ENCODE measurements around the gene XRCC3. TPM values are rescaled to one million over a fixed set of nuclear protein-coding genes. Genes with fewer than 3 reads are reported as not detected.

Gene XRCC3
- total and polyA plus RNA-seq, 3 donors from 2014 or later: 16.6 to 41.1 (median 40.3) TPM

DNA sequence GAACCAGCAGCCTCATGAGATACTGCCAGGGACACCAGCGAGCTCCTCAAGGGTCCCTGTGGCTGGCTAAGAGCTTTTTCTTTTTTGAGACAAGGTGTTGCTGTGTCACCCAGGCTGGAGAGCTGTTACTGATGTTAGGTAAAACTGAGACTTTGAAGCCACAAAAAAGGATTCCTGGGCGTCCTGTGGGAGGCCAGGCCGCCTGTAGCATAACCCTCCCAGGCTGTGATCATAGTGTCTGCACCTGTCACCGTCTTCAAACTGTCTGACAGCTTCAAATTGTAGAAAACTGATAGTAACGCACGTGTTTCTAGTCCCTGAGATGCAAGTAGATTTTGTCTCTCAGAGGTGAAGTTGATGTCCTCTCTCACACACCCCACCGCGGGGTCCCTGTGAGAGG, 4.5 kb upstream of the XRCC3 start:
- no peaks in the 10 kb centered on the region for H3K9me3 ChIP-seq
- DNase-seq: no peak
- no peak for TF ChIP-seq POLR2A (IDR thresholded peaks at IDR 0.05)
- TF ChIP-seq, protein P1, sequence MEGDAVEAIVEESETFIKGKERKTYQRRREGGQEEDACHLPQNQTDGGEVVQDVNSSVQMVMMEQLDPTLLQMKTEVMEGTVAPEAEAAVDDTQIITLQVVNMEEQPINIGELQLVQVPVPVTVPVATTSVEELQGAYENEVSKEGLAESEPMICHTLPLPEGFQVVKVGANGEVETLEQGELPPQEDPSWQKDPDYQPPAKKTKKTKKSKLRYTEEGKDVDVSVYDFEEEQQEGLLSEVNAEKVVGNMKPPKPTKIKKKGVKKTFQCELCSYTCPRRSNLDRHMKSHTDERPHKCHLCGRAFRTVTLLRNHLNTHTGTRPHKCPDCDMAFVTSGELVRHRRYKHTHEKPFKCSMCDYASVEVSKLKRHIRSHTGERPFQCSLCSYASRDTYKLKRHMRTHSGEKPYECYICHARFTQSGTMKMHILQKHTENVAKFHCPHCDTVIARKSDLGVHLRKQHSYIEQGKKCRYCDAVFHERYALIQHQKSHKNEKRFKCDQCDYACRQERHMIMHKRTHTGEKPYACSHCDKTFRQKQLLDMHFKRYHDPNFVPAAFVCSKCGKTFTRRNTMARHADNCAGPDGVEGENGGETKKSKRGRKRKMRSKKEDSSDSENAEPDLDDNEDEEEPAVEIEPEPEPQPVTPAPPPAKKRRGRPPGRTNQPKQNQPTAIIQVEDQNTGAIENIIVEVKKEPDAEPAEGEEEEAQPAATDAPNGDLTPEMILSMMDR (IDR thresholded peaks at IDR 0.05): no peak
- H3K27me3 ChIP-seq: no peaks in the 10 kb centered on the region
- WGBS, 2 donors: 81 to 86% methylated on average over 8 of the region's 8 CpGs
- H3K4me3 ChIP-seq: no peak overlapping the region
- intact Hi-C loops (cut with DNase I; ENCODE audit: low total_unique reads): no loop called here
- H3K27ac ChIP-seq: no peak overlapping the region
- peaks cover 41% of the 10 kb centered on the region for H3K4me1 ChIP-seq
- H3K36me3 ChIP-seq (ENCODE audit: low read depth, missing control alignments): no peaks in the 10 kb centered on the region

DNA sequence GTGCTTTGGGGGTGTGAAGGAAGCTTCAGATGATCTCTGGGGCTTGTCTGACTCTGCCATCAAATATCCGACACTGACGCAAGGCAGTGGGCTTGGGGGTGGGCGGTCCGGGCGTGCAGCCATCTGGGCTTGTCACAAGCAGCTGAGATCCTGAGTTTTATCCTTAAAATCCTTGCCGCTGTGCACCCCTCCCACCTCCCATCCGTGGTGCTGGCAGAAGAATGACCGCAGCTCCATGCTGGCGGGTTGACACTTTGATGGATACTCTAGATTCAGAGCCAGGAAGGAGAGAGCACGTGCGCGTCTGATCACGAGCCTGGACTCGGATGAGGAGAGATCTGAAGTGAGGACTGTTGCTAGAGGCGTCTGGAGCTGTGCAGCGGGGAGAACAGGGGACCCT, 3.3 kb upstream of the XRCC3 start:
- H3K36me3 ChIP-seq (ENCODE audit: low read depth, missing control alignments): no peaks in the 10 kb centered on the region
- peaks cover 36% of the 10 kb centered on the region for H3K4me1 ChIP-seq
- DNase-seq: no peak
- H3K4me3 ChIP-seq: no peak overlapping the region
- intact Hi-C loops (cut with DNase I; ENCODE audit: low total_unique reads): no loop called here
- TF ChIP-seq POLR2A (IDR thresholded peaks at IDR 0.05): no peak
- TF ChIP-seq, protein P1 (IDR thresholded peaks at IDR 0.05): no peak
- no peak overlapping the region for H3K27ac ChIP-seq
- H3K27me3 ChIP-seq: no peaks in the 10 kb centered on the region
- 74 to 87% methylated on average over 9 to 16 of the region's 16 CpGs for WGBS, 2 donors
- H3K9me3 ChIP-seq: no peaks in the 10 kb centered on the region

DNA sequence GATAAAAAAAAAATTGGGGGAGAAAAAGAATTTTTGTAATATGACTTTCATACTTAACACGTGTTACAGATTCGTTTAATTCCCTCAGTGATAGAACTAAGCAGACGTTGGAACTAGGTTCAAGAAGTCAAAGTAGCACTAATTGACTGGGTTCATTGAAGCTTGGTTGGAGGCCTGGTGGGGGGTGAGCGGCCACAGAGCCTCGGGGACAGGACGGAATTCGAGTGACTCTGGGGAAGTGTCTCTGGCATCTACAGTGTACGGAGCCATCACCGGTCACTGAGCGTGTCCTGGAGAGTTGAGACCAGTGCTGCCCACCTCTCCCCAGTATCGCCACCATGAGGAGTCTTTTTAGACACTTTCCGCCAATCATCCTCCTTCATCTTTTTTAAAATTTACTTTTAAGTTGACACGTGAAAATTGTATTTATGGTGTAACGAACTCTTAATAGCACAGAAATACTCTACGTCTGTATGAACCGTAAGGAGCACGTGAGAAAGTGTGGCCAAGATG, 1.7 kb upstream of the XRCC3 start:
- peak overlapping the region; percentile 77 to 91 for H3K4me3 ChIP-seq
- no peaks in the 10 kb centered on the region for H3K27me3 ChIP-seq
- WGBS, 2 donors: 50 to 62% methylated on average over 17 of the region's 17 CpGs
- no peaks in the 10 kb centered on the region for H3K36me3 ChIP-seq (ENCODE audit: low read depth, missing control alignments)
- peak overlapping the region in 1 of 2 donors; percentile 72 for H3K27ac ChIP-seq
- DNase-seq: no peak
- intact Hi-C loops (cut with DNase I; ENCODE audit: low total_unique reads): no loop called here
- H3K4me1 ChIP-seq: peaks cover 36% of the 10 kb centered on the region
- no peaks in the 10 kb centered on the region for H3K9me3 ChIP-seq
- TF ChIP-seq POLR2A (IDR thresholded peaks at IDR 0.05): no peak
- TF ChIP-seq, protein P1 (IDR thresholded peaks at IDR 0.05): no peak

DNA sequence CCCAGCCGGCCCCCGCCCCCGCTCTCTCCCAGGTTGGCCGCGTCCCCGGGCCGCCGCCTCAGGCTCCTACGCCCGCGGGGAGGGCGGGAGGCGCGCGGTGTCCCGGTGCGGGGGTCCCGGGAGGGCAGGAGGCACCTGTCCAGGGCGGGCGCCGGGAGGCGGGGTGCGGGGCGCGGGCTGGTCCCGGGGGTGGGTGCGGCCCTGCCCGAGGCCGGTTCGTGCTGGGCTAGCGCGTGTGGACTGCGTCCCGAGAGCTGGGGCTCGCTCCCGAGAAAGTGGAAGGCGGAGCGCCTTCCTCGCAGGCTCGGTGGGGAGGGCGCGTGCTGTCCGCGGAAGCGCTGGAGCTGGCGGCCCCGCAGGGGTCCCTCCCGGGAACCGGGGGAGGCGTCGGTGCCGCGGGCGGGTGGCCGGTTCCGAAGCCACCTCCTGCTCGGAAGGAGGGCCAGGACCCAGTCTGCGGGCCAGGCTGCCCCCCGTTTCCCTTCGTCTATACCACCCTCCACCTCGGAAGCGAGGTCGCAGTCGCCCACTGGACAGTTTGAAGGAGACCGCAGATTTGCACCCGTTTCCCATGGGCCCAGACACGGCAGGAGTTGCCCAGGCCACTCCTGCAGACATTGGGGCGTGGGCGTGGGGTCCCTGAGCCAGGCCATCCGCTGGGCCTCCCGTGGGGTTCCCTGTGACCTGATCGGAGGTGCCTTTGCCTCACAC, 995 bp upstream of the XRCC3 start:
- intact Hi-C loops (cut with DNase I; ENCODE audit: low total_unique reads): no loop called here
- Histone ChIP-seq H3K27me3 (no peaks in the 10 kb centered on the region), H3K27ac (peak overlapping the region; percentile 72 to 86), H3K4me3 (peak overlapping the region; percentile 77 to 91), H3K36me3 (ENCODE audit: low read depth, missing control alignments) (no peaks in the 10 kb centered on the region), H3K9me3 (no peaks in the 10 kb centered on the region), H3K4me1 (peaks cover 36% of the 10 kb centered on the region)
- no peak for DNase-seq
- no peak for TF ChIP-seq POLR2A (IDR thresholded peaks at IDR 0.05)
- TF ChIP-seq, protein P1 (IDR thresholded peaks at IDR 0.05): no peak
- WGBS, 2 donors: 3 to 10% methylated on average over 6 to 50 of the region's 72 CpGs

All from testis (tissue), 3 donors.